K562 (cell line): ENCODE measurements around the gene ALDH3A2. TPM values are rescaled to one million over a fixed set of nuclear protein-coding genes. Genes with fewer than 3 reads are reported as not detected.

Source experiments
- ARID3A ChIP-seq: IDR thresholded peaks from 2 replicates; pipeline ENCODE4 v1.6.1; 2012; ENCODE audit warnings: low read depth, low read length, improper control_type of control experiment, borderline replicate concordance
- BCL6 ChIP-seq: fragments of 250-450 bp; sonication (Bioruptor Pico); IDR thresholded peaks from 2 replicates; pipeline ENCODE4 v1.4.0; 2020
- BRCA1 ChIP-seq, 2 experiments: fragments of 450-650 bp in 1 of 2; sonication (generic) in 1 of 2; formaldehyde crosslinking in 1 of 2; IDR thresholded peaks; 2 replicates each; pipeline versions ENCODE4 v1.5.0 to v1.6.1; 2017 to 2020; ENCODE audit warnings: mild to moderate bottlenecking in 1 of 2, missing genetic modification reagents in 1 of 2
- ESRRA ChIP-seq: fragments of 450-650 bp; IDR thresholded peaks from 2 replicates; pipeline ENCODE4 v1.6.1; 2014; ENCODE audit warnings: low read depth, mild to moderate bottlenecking, moderate library complexity, borderline replicate concordance
- ESRRB ChIP-seq: fragments of 250-450 bp; sonication (Bioruptor Pico); IDR thresholded peaks from 2 replicates; pipeline ENCODE4 v1.5.0; 2020; ENCODE audit warnings: mild to moderate bottlenecking, moderate library complexity, borderline replicate concordance
- GABPB1 ChIP-seq: sonication (generic); formaldehyde crosslinking; IDR thresholded peaks from 2 replicates; pipeline ENCODE4 v1.8.0; 2022; ENCODE audit warnings: mild to moderate bottlenecking, missing genetic modification reagents
- GATAD2A ChIP-seq: fragments of 450-650 bp; IDR thresholded peaks from 2 replicates; pipeline ENCODE4 v1.6.1; 2017
- L3MBTL2 ChIP-seq: fragments of 450-650 bp; IDR thresholded peaks from 2 replicates; pipeline ENCODE4 v1.6.1; 2016; ENCODE audit warnings: mild to moderate bottlenecking, moderate library complexity
- MAZ ChIP-seq, 2 experiments: fragments of 450-650 bp in 1 of 2; sonication (generic) in 1 of 2; formaldehyde crosslinking; IDR thresholded peaks in 1 of 2; conservative IDR thresholded peaks in 1 of 2; 2 replicates each; pipeline versions ENCODE4 v1.4.0 to v1.5.0; 2020; ENCODE audit warnings: mild to moderate bottlenecking in 1 of 2, missing genetic modification reagents in 1 of 2
- NR0B1 ChIP-seq: fragments of 450-650 bp; IDR thresholded peaks from one replicate; pipeline ENCODE4 v1.6.1; 2018; ENCODE audit warnings: mild to moderate bottlenecking, moderate library complexity; ENCODE audit not compliant: partially characterized antibody
- PTTG1 ChIP-seq: fragments of 450-650 bp; IDR thresholded peaks from 2 replicates; pipeline ENCODE4 v1.6.1; 2016; ENCODE audit warnings: low read depth, mild to moderate bottlenecking, missing genetic modification characterization, missing compliant biosample characterization
- PYGO2 ChIP-seq: fragments of 450-650 bp; IDR thresholded peaks from 2 replicates; pipeline ENCODE4 v1.6.1; 2016; ENCODE audit warnings: mild to moderate bottlenecking, missing genetic modification characterization, moderate library complexity, missing compliant biosample characterization
- RFX1 ChIP-seq: fragments of 450-650 bp; IDR thresholded peaks from 2 replicates; pipeline ENCODE4 v1.6.1; 2016; ENCODE audit warnings: mild to moderate bottlenecking, moderate library complexity
- RHOXF2B ChIP-seq: fragments of 250-450 bp; sonication (Bioruptor Pico); conservative IDR thresholded peaks from 2 replicates; pipeline ENCODE4 v1.5.1; 2021
- SAFB ChIP-seq: fragments of 200-400 bp; formaldehyde crosslinking; IDR thresholded peaks from 2 replicates; pipeline ENCODE4 v1.6.1; 2017; ENCODE audit warnings: low read depth, low read length, borderline replicate concordance
- SRF ChIP-seq, 2 experiments: fragments of 250-450, 450-650 bp in 1 of 2; sonication (Bioruptor Pico) in 1 of 2; sonication (generic) in 1 of 2; formaldehyde crosslinking; IDR thresholded peaks; 2 replicates each; pipeline versions ENCODE4 v1.5.0 to v1.5.1; 2020 to 2022; ENCODE audit warnings: mild to moderate bottlenecking in 1 of 2, missing genetic modification reagents in 1 of 2
- STAG1 ChIP-seq: sonication (generic); formaldehyde crosslinking; IDR thresholded peaks from 2 replicates; pipeline ENCODE4 v1.5.0; 2020; ENCODE audit warnings: missing genetic modification reagents, borderline replicate concordance
- USF2 ChIP-seq: sonication (generic); formaldehyde crosslinking; IDR thresholded peaks from 2 replicates; pipeline ENCODE4 v1.5.0; 2020; ENCODE audit warnings: missing genetic modification reagents
- XRCC5 ChIP-seq: fragments of 200-400 bp; formaldehyde crosslinking; IDR thresholded peaks from 2 replicates; pipeline ENCODE4 v1.6.1; 2017; ENCODE audit warnings: low read depth, mild to moderate bottlenecking, low read length
- ZMIZ1 ChIP-seq, 2 experiments: fragments of 150-350 bp in 1 of 2; IDR thresholded peaks; 2 replicates each; pipeline ENCODE4 v1.6.1; 2012 to 2016; ENCODE audit warnings: low read depth in 2 of 2, low read length in 2 of 2, mild to moderate bottlenecking in 1 of 2, moderate library complexity in 1 of 2
- polyA plus RNA-seq, 8 experiments: library from polyadenylated mRNA; depleted of rRNA in 4 of 8; stranded (reverse) in 5 of 8; unstranded in 3 of 8; fragments of >200 nt; fragmentation: Nextera tagmentation in 2 of 8; fragmentation: Illumina TruSeq in 1 of 8; extraction: Ambion mirVana in 2 of 8; extraction: Trizol in 1 of 8; gene quantifications; 2 replicates each; pipeline versions ENCODE4 v1.2.1 to v1.2.3, GENCODE V29; 2011 to 2014; ENCODE audit warnings: inconsistent platforms in 1 of 8, missing spikeins in 1 of 8
- total RNA-seq, 7 experiments: library from RNA; depleted of rRNA in 6 of 7; stranded (reverse); fragments of >200 nt in 6 of 7; fragmentation: Illumina TruSeq in 2 of 7; extraction: Trizol in 2 of 7; gene quantifications; 2 replicates each; pipeline versions ENCODE4 v1.2.1 to v1.2.3, GENCODE V29; 2011 to 2021; ENCODE audit warnings: low replicate concordance in 1 of 7

Gene ALDH3A2
- total and polyA plus RNA-seq, 9 of the 15 experiments (the other 6 are each of a cell fraction or from before 2014, with no cell fraction given): 0.01 to 0.78 (median 0.12) TPM; not detected in 5

- TF ChIP-seq ZMIZ1 (IDR thresholded peaks at IDR 0.05; ENCODE audit: low read depth in 2 of 2, low read length in 2 of 2) (no peak), USF2 (CRISPR knock-in tag) (peak; percentile 96), GATAD2A (no peak), BRCA1 (IDR thresholded peaks at IDR 0.05) (no peak), BRCA1 (CRISPR knock-in tag; IDR thresholded peaks at IDR 0.05) (no peak), SAFB (no peak), PYGO2 (tag) (no peak), SRF (CRISPR knock-in tag; IDR thresholded peaks at IDR 0.05) (no peak), ARID3A (no peak), ESRRB (CRISPR knock-in tag) (no peak), RHOXF2B (CRISPR knock-in tag) (no peak), RFX1 (no peak), L3MBTL2 (peak; percentile 52; the same call in 1 of the 2 replicates), STAG1 (CRISPR knock-in tag) (no peak), PTTG1 (tag) (no peak), XRCC5 (no peak), NR0B1 (no peak), ESRRA (peak; percentile 40; the same call in 1 of the 2 replicates), MAZ (CRISPR knock-in tag; conservative IDR thresholded peaks at IDR 0.05 in 1 of 2, IDR thresholded peaks at IDR 0.05 in 1 of 2) (no peak), BCL6 (CRISPR knock-in tag) (no peak), GABPB1 (CRISPR knock-in tag) (no peak)
Measured at GRCh38 chr17:19648475-19649273, at the start of gene ALDH3A2 (continued).
